SU-DHL-6 (cell line): ENCODE measurements around the gene GRAMD1B.

ENCODE experiments used
- CTCF ChIP-seq: fragments of 200-600 bp; sonication (generic); IDR thresholded peaks from one replicate; pipeline ENCODE4 v1.5.1; 2017; ENCODE audit warnings: antibody characterized with exemption, mild to moderate bottlenecking, low read length, moderate library complexity; ENCODE audit not compliant: insufficient read depth, poor library complexity, severe bottlenecking
- EZH2phosphoT487 ChIP-seq: fragments of 200-600 bp; sonication (generic), shearing (Covaris generic); conservative IDR thresholded peaks from 2 replicates; pipeline ENCODE4 v1.6.1; 2018; ENCODE audit warnings: mild to moderate bottlenecking, antibody characterized with exemption, low read length, moderate library complexity, mixed read lengths

- TF ChIP-seq CTCF (no peak), EZH2phosphoT487 (no peak)
Observed at GRCh38 chr11:123481640-123482039, 51.6 kb downstream of the GRAMD1B start.
